Measurements from ENCODE around the gene PPME1.

PPME1 gene

GRCh38 chr11:74226907-74227306, 55.8 kb downstream of the PPME1 start:
- DNase-seq (ENCODE audit: low read depth): peak; percentile 1

- DNase-seq (ENCODE audit: low read depth): peak; percentile 11
Measured at GRCh38 chr11:74232311-74232950, 61.3 kb downstream of the PPME1 start.

- no peak for DNase-seq (ENCODE audit: low read depth)
Measured at GRCh38 chr11:74233683-74234082, 62.6 kb downstream of the PPME1 start.

GRCh38 chr11:74235121-74235520, 64.0 kb downstream of the PPME1 start:
- no peak for DNase-seq (ENCODE audit: low read depth)

GRCh38 chr11:74237541-74237940, 66.5 kb downstream of the PPME1 start:
- DNase-seq (ENCODE audit: low read depth): no peak

- no peak for DNase-seq (ENCODE audit: low read depth)
Measured at GRCh38 chr11:74238243-74238642, 67.2 kb downstream of the PPME1 start.

- no peak for DNase-seq (ENCODE audit: low read depth)
Measured at GRCh38 chr11:74248469-74248868, 77.4 kb downstream of the PPME1 start.

GRCh38 chr11:74249496-74249895, 78.4 kb downstream of the PPME1 start:
- DNase-seq (ENCODE audit: low read depth): no peak

- DNase-seq (ENCODE audit: low read depth): no peak
Measured at GRCh38 chr11:74253361-74253760, 82.3 kb downstream of the PPME1 start.

GRCh38 chr11:74255741-74256375, 84.8 kb downstream of the PPME1 start:
- DNase-seq (ENCODE audit: low read depth): peak; percentile 68

- DNase-seq (ENCODE audit: low read depth): no peak
Measured at GRCh38 chr11:74256378-74257133, 85.5 kb downstream of the PPME1 start.

GRCh38 chr11:74257959-74258553, 87.0 kb downstream of the PPME1 start:
- DNase-seq (ENCODE audit: low read depth): peak; percentile 49

- no peak for DNase-seq (ENCODE audit: low read depth)
Measured at GRCh38 chr11:74262725-74263124, 91.6 kb downstream of the PPME1 start.

GRCh38 chr11:74265256-74265655, 94.2 kb downstream of the PPME1 start:
- no peak for DNase-seq (ENCODE audit: low read depth)

GRCh38 chr11:74267014-74267413, 95.9 kb downstream of the PPME1 start:
- DNase-seq (ENCODE audit: low read depth): no peak

GRCh38 chr11:74268456-74268855, 97.4 kb downstream of the PPME1 start:
- DNase-seq (ENCODE audit: low read depth): no peak

- no peak for DNase-seq (ENCODE audit: low read depth)
Measured at GRCh38 chr11:74269161-74269811, 98.2 kb downstream of the PPME1 start.

- no peak for DNase-seq (ENCODE audit: low read depth)
Measured at GRCh38 chr11:74272276-74272675, 101.2 kb downstream of the PPME1 start.

- DNase-seq (ENCODE audit: low read depth): peak; percentile 84
Measured at GRCh38 chr11:74276581-74276980, 105.5 kb downstream of the PPME1 start.

- no peak for DNase-seq (ENCODE audit: low read depth)
Measured at GRCh38 chr11:74278103-74278502, 107.0 kb downstream of the PPME1 start.

GRCh38 chr11:74278721-74279161, 107.7 kb downstream of the PPME1 start:
- peak; percentile 99 for DNase-seq (ENCODE audit: low read depth)

- no peak for DNase-seq (ENCODE audit: low read depth)
Measured at GRCh38 chr11:74279256-74279655, 108.2 kb downstream of the PPME1 start.
